ENCODE data around the gene SMIM22. TPM values are rescaled to one million over a fixed set of nuclear protein-coding genes. Genes with fewer than 3 reads are reported as not detected.

The SMIM22 gene
- total and polyA plus RNA-seq, 4 donors, result 0.49 to 1.2 (median 0.72) TPM; not detected in 1

DNA sequence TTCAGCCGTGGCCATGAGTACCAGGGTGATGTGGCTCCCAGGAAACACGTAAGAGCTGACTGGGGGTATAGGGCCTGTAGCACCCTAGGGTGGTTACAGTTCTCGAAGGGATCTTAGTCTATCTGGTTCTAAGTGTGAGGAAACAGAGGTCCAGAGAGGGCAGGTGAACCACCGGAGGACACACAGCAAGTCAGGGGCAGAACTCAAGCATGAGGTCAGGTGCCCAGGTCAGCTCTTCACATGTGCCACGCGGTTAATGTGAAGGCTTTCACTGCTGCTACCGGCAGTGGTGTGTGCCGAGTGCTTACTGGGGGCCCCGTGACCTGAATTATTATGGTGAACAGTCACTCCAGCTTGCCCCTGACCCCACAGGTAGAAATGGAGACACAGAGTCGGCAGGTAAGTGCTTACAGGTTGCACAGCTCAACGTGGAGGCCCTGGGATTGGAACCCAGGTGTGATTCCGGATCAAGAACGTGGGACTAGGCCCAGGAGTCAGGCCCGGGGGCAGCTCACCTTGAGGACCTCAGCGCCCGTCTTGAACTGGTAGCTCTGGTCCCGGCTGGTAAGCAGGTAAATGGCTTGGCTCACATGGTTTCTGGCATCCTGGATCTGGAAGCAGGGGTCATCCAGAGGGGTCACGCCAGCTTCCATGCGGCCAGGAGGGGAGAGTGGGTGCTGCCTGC is 4.1 kb downstream of the SMIM22 start (continued):
- TF ChIP-seq, protein P1, sequence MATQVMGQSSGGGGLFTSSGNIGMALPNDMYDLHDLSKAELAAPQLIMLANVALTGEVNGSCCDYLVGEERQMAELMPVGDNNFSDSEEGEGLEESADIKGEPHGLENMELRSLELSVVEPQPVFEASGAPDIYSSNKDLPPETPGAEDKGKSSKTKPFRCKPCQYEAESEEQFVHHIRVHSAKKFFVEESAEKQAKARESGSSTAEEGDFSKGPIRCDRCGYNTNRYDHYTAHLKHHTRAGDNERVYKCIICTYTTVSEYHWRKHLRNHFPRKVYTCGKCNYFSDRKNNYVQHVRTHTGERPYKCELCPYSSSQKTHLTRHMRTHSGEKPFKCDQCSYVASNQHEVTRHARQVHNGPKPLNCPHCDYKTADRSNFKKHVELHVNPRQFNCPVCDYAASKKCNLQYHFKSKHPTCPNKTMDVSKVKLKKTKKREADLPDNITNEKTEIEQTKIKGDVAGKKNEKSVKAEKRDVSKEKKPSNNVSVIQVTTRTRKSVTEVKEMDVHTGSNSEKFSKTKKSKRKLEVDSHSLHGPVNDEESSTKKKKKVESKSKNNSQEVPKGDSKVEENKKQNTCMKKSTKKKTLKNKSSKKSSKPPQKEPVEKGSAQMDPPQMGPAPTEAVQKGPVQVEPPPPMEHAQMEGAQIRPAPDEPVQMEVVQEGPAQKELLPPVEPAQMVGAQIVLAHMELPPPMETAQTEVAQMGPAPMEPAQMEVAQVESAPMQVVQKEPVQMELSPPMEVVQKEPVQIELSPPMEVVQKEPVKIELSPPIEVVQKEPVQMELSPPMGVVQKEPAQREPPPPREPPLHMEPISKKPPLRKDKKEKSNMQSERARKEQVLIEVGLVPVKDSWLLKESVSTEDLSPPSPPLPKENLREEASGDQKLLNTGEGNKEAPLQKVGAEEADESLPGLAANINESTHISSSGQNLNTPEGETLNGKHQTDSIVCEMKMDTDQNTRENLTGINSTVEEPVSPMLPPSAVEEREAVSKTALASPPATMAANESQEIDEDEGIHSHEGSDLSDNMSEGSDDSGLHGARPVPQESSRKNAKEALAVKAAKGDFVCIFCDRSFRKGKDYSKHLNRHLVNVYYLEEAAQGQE (IDR thresholded peaks at IDR 0.05), result no peak
- TF ChIP-seq RXRA (IDR thresholded peaks at IDR 0.05), result no peak
- TF ChIP-seq FOXA2 (IDR thresholded peaks at IDR 0.05), result no peak
- no peak for TF ChIP-seq RAD21 (IDR thresholded peaks at IDR 0.05)

DNA sequence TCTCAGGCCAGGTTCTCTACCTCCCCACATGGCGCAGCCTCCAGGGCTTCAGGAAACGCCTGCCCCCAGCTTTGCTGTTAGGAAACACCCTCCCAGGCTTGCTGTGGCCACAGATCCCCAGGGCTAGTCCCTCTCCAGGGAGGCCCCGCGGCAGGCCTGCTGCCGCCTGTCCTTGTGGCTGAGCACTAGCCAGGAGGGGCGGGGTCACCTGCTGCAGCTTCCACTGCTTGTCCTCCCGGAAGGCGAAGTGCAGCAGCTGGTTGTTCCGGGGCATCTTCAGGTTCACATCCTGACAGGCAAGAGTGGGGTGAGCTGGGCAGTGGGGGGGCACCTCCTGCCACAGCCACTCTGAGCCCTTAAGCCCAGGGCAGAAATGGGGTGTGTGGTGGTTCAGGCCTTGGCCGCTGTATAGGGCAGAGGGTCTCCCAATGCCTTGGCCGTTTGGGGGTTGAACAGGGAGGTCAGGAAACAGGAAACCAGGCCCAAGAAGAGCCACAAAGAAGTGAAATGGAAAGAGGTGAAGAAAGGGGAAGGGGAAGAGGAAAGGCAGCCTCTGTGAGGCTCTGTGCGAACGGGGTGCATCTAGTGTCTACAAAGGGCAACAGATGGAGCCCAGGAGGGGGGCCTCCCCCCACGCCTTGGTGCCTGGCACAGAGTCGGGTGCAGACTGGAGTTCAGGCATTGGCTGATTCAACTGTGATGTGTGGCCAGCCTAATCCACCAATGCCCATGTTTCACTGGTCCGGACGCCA is 5.3 kb downstream of the SMIM22 start:
- Histone ChIP-seq H3K27me3 (ENCODE audit: control insufficient read depth in 4 of 4, insufficient read depth in 4 of 4, low read length in 3 of 4) (no peaks in the 10 kb centered on the region), H3K9me3 (ENCODE audit: control insufficient read depth in 4 of 4, low read length in 3 of 4) (no peaks in the 10 kb centered on the region), H3K4me1 (ENCODE audit: control insufficient read depth in 4 of 4, insufficient read depth in 4 of 4, low read length in 3 of 4) (peaks cover 0 to 37% (median 11%) of the 10 kb centered on the region in 4 donors), H3K4me3 (ENCODE audit: low read depth in 1 of 3, low read length in 3 of 3) (no peak overlapping the region), H3K27ac (ENCODE audit: low read depth in 1 of 2, low read length in 2 of 2) (no peak overlapping the region), H3K9ac (ENCODE audit: low read depth in 1 of 2, low read length in 2 of 2) (no peak overlapping the region), H3K36me3 (ENCODE audit: control insufficient read depth in 4 of 4, insufficient read depth in 3 of 4, low read depth in 1 of 4, low read length in 3 of 4) (peaks cover 2 to 26% (median 10%) of the 10 kb centered on the region in 4 donors)
- WGBS, result 69% methylated on average over 17 of the region's 17 CpGs
- DNase-seq (ENCODE audit: low spot score), result peak; percentile 64
- TF ChIP-seq TAF1 (conservative IDR thresholded peaks at IDR 0.05) (no peak), JUND (IDR thresholded peaks at IDR 0.05) (no peak), NR2F2 (IDR thresholded peaks at IDR 0.05) (peak; percentile 25), FOXA1 (IDR thresholded peaks at IDR 0.05) (no peak), HNF4A (conservative IDR thresholded peaks at IDR 0.05) (no peak)
- TF ChIP-seq, protein P2, sequence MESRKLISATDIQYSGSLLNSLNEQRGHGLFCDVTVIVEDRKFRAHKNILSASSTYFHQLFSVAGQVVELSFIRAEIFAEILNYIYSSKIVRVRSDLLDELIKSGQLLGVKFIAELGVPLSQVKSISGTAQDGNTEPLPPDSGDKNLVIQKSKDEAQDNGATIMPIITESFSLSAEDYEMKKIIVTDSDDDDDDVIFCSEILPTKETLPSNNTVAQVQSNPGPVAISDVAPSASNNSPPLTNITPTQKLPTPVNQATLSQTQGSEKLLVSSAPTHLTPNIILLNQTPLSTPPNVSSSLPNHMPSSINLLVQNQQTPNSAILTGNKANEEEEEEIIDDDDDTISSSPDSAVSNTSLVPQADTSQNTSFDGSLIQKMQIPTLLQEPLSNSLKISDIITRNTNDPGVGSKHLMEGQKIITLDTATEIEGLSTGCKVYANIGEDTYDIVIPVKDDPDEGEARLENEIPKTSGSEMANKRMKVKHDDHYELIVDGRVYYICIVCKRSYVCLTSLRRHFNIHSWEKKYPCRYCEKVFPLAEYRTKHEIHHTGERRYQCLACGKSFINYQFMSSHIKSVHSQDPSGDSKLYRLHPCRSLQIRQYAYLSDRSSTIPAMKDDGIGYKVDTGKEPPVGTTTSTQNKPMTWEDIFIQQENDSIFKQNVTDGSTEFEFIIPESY (IDR thresholded peaks at IDR 0.05), result no peak
- TF ChIP-seq, protein P1 (IDR thresholded peaks at IDR 0.05), result no peak

Measured in liver (tissue), 9 donors.